ENCODE data around the gene GLP2R.

GLP2R gene

DNA sequence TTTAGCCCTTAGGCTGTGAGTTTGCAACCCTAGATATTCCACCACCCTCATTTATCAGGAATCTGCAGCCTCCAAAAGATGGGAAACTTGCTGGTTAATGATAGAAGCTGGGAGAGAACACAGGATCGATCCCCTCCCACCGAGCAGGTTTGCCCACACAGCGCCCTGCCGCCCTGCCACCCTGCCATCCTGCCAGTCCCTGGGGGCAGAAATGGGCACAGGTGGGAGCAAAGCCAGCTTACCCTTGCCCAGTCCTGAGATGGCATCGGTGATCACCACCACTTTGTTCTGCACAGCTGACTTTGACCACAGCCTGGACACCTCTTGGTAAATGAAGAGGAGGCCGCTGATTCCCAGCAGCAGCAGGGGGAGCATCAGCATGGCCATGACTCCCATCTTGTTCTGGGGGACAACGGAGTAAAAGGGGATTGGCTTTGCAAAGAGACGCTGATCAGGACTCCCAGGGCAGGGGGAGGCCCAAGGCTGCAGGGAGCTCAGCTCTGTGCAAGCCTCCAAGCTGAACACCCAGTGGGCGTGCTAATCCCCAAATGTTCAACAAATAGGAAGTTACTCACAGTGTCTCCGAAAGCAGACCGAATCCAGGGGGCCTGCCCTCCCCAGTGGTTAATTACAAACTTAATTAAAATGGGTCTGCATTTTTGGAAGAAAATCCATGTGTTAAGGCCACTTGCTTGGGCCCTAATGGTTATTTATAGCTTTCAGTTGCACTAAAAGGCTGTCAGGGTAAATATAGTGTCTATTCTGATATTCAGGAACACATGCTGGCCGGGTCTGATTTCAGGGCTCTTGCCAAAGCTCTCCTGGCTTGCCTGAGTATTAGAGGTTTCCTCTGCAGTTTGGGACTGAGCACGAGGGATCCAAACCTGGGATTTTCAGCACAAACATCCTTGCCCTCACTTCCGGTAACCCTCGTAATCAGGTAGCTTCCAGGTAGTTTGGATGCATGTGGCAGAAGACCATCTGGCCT lies 34.5 kb upstream of the GLP2R start, which contains the start of gene DHRS7C:
Gene DHRS7C (minus strand): TSS at position 704 of the 988 bp plus-strand sequence. CDS start 308 bp downstream, at position 396.
- TF ChIP-seq, protein P1, sequence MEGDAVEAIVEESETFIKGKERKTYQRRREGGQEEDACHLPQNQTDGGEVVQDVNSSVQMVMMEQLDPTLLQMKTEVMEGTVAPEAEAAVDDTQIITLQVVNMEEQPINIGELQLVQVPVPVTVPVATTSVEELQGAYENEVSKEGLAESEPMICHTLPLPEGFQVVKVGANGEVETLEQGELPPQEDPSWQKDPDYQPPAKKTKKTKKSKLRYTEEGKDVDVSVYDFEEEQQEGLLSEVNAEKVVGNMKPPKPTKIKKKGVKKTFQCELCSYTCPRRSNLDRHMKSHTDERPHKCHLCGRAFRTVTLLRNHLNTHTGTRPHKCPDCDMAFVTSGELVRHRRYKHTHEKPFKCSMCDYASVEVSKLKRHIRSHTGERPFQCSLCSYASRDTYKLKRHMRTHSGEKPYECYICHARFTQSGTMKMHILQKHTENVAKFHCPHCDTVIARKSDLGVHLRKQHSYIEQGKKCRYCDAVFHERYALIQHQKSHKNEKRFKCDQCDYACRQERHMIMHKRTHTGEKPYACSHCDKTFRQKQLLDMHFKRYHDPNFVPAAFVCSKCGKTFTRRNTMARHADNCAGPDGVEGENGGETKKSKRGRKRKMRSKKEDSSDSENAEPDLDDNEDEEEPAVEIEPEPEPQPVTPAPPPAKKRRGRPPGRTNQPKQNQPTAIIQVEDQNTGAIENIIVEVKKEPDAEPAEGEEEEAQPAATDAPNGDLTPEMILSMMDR (IDR thresholded peaks at IDR 0.05): no peak

DNA sequence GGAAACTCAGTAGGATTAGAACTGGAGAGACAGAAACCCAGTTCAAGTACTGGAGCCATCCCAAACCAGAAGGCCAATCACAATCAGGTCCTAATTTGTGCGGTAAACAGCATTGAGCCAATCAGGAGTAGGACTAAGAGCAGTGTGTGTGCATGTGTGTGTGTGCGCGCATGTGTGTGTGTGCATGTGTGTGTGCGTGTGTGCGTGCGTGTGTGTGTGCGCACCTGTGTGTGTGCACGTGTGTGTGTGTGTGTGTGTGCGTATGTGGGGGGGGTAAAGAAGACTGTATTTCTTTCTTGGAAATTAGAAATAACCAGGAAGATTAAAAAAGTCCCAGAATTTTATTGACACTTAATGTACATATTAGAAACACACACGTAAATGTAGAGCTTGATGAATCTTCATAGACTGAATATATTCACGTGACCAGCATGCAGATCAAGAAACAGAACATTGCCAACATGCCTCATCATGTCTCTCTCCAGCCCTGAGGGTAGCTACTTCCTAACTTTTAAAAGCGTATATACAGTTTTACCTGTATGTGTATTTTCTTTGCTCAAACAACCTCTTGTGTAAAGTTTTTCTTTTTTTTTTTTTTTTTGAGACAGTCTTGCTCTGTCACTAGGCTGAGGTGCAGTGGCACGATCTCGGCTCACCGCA lies 33.4 kb upstream of the GLP2R start:
- TF ChIP-seq, protein P1 (IDR thresholded peaks at IDR 0.05): no peak

DNA sequence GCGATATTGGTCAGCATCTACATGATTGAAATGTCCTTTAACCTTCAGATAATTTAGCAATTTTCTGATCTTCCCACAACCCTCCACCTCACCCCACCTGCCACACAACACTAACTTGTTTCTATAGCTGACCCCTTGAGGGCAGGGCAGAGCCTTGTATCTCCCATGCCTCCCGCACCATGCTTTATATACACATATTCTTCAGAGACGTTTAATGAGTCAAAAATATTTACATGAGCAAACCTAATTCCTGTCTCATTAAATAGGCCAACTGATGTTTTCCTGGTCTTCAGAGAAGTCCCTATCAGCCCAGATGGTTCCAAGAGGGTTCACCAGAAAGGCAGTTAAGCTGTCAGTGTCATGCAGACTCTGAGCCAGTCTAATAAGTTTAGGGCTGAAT lies 27.7 kb upstream of the GLP2R start:
- TF ChIP-seq, protein P1 (IDR thresholded peaks at IDR 0.05): no peak

DNA sequence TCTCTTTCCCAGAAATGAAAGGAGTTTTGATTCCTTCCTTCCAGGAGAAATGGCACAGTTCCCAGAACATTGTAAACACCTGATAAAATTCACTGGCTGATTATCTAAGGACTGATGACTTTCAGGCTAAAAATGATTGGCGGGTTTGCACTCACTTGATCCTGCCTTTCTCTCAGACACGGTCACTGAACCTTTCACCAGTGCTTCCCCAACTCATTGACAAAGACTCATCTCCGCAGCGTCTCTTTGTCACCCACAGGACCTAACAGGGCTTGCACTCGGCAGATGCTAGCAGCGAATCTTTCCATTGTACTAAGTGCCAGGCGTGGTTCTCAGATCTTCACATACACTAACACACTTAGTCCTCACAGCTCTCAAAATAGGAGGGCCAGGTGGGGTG lies 27.0 kb upstream of the GLP2R start:
- TF ChIP-seq, protein P1 (IDR thresholded peaks at IDR 0.05): no peak

DNA sequence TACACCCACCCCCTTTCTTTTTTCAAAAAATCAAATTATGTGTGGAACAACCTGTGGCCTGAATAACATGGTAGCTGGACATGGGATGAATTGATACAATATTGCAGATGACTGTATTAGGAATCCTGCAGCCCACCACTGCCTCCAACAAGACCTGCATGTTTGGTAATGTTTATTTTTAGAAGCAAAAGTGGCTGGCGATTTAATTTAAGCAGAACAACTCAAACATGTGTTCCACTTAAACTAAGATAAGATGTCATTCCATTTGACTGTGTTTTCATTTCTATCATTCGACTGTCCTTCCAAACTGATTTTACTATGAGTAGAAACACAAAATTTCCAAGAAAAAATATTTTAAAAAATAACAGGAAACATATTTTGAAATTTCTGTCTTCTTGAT lies 24.2 kb upstream of the GLP2R start:
- TF ChIP-seq, protein P1 (IDR thresholded peaks at IDR 0.05): no peak

DNA sequence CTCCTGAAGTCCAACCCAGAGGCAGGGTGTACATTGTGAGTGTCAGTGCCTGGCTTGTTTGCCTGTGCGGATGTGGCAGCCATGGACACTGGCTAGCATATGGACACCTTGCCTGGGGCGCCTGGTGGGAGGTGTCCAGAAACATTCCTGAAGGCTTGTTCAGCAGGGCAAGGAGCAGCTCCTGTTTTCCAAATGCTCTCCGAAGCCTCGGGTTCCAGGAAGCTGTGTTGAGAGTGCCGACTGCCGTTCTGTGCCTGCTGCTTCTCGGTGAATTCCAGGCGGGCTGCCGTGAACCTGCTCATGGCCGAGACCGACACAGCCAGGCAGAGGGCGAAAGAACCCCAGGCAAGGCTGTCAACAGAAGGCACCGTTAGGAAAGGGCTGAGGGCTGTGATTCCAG lies 23.4 kb upstream of the GLP2R start:
- TF ChIP-seq, protein P1 (IDR thresholded peaks at IDR 0.05): no peak

DNA sequence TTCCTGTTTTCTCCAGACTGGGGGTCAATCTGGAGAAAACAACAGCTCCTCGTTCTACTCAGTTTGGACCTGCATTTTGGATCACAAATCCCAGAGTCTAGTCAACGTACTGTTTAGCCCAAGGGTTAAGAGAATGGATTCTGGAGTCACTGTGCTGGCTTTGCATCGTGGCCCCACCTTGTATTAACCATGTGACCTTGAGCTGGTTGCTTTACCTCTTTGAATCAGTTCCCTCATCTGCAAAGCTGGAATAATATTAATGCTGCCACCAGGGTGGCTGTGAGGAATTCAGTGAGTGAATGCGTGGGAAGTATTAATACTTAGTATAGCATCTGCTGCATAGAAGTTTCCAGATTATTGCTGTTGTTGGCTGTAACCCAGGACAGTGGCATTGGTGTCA lies 23.0 kb upstream of the GLP2R start:
- TF ChIP-seq, protein P1 (IDR thresholded peaks at IDR 0.05): no peak
